ENCODE measurements around the gene LIN28B.

DNA sequence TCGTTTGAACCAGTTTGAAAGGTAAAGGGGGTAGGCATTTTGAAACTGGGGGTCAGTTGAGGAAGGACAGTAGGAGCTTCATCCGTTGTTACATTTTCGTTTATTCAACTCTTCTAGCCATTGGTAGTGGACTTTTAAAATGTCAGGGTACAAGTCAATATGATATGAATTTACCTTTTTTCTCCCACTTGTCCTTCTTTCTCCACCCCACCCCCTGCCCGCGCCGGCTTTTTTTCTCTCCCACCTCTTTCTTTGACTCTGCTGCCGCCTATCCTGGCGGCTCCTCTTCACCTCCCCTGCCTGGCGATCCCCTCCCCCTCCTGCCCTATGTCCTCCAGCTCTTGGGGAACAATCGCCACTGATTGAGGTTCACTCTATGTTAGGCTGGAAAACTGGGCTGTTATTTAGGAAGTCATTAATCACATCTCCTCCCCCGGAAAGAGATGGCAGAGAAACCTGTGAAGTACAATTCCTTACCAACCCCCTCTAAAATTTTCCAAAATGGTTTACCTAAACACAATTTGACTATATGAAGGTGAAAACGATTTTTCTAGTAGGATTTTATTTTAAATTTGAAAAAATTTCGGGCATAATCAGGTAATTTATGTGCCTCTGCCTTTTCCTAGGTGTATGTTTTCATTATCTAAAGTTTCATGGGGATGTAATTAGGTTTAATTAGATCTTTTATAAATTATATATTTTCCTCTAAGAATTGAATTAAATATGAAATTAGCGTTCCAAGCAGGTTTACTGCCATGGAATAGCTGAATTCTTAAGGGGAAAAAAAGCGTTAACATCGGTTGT is 778 bp upstream of the LIN28B start:
- TF ChIP-seq POLR2A (IDR thresholded peaks at IDR 0.05; ENCODE audit: low read depth, low read length), result no peak
- no peak for TF ChIP-seq TAF1 (IDR thresholded peaks at IDR 0.05; ENCODE audit: borderline replicate concordance, low read depth, low read length)
